ENCODE measurements around the gene SLFN12L.

DNA sequence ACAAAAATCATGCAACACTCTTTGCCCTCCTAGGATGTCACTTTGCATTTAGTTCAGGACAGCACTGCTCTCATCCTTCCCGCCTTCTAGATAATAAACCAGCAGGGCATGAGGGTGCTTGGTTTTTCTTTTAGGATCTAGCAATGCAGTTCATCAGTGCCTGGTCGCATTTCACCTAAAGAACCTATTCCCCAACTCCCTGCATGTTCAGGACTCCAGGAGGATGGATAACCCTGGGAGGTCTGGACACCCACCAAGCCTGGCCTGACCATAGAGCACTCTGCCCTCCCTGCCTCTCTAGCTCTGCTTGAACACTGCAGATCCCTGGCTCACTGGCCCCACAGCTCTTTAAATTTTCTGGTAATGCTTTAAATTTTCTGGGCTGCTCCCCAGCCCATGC is 107.8 kb downstream of the SLFN12L start:
- TF ChIP-seq, protein P1, sequence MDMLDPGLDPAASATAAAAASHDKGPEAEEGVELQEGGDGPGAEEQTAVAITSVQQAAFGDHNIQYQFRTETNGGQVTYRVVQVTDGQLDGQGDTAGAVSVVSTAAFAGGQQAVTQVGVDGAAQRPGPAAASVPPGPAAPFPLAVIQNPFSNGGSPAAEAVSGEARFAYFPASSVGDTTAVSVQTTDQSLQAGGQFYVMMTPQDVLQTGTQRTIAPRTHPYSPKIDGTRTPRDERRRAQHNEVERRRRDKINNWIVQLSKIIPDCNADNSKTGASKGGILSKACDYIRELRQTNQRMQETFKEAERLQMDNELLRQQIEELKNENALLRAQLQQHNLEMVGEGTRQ (CRISPR knock-in tag; IDR thresholded peaks at IDR 0.05) = no peak
- TF ChIP-seq JUN (CRISPR knock-in tag; IDR thresholded peaks at IDR 0.05) = no peak
- TF ChIP-seq CREB1 (CRISPR knock-in tag; IDR thresholded peaks at IDR 0.05) = no peak
- TF ChIP-seq SP1 (CRISPR knock-in tag; conservative IDR thresholded peaks at IDR 0.05) = no peak
- TF ChIP-seq, protein P2, sequence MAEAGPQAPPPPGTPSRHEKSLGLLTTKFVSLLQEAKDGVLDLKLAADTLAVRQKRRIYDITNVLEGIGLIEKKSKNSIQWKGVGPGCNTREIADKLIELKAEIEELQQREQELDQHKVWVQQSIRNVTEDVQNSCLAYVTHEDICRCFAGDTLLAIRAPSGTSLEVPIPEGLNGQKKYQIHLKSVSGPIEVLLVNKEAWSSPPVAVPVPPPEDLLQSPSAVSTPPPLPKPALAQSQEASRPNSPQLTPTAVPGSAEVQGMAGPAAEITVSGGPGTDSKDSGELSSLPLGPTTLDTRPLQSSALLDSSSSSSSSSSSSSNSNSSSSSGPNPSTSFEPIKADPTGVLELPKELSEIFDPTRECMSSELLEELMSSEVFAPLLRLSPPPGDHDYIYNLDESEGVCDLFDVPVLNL (CRISPR knock-in tag; IDR thresholded peaks at IDR 0.05; ENCODE audit: borderline replicate concordance, low read depth) = no peak

All from WTC11 (cell line).